Measurements from ENCODE around the gene ZMIZ2. TPM values are rescaled to one million over a fixed set of nuclear protein-coding genes. Genes with fewer than 3 reads are reported as not detected.
A peak's percentile ranks its signal among the peaks of the same experiment; 100 is the strongest.

The ZMIZ2 gene
- polyA plus RNA-seq, 1 donor (not counting 4 experiments of a cell fraction or from before 2014, with no cell fraction given): 3.2 TPM

DNA sequence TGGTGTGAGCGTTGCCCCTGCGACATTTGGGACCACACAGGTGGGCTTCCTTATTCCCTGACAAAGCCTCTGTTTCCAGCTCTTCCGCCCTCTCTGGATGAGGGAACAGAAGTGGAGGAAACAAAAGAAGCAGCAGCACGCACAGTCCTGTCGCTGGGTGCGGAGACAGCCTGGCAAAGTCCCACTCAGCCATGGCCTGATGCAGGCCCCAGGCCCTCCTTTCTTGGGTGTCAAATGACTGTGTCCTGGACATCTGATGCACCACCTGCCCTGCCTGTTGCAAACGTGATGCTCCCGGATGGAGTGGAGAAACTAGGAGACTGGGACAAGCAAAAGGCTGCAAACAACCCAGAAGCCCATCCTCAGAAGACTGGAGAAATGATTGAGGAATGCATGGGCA lies 20.7 kb downstream of the ZMIZ2 start:
- H2AFZ ChIP-seq (ENCODE audit: control insufficient read depth, low read length): no peak overlapping the region
- peak overlapping the region; percentile 7 for H3K4me2 ChIP-seq (ENCODE audit: control insufficient read depth, extremely low read depth, insufficient read depth, low read depth, low read length)
- no peaks in the 10 kb centered on the region for H3K27me3 ChIP-seq (ENCODE audit: control insufficient read depth, extremely low read depth, insufficient read depth, low read length)
- no peak for TF ChIP-seq EZH2 (IDR thresholded peaks at IDR 0.05; ENCODE audit: low read length)
- TF ChIP-seq, protein P1, sequence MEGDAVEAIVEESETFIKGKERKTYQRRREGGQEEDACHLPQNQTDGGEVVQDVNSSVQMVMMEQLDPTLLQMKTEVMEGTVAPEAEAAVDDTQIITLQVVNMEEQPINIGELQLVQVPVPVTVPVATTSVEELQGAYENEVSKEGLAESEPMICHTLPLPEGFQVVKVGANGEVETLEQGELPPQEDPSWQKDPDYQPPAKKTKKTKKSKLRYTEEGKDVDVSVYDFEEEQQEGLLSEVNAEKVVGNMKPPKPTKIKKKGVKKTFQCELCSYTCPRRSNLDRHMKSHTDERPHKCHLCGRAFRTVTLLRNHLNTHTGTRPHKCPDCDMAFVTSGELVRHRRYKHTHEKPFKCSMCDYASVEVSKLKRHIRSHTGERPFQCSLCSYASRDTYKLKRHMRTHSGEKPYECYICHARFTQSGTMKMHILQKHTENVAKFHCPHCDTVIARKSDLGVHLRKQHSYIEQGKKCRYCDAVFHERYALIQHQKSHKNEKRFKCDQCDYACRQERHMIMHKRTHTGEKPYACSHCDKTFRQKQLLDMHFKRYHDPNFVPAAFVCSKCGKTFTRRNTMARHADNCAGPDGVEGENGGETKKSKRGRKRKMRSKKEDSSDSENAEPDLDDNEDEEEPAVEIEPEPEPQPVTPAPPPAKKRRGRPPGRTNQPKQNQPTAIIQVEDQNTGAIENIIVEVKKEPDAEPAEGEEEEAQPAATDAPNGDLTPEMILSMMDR (optimal IDR thresholded peaks at IDR 0.05 in 1 of 3, IDR thresholded peaks at IDR 0.05 in 1 of 3, conservative IDR thresholded peaks at IDR 0.05 in 1 of 3; ENCODE audit: extremely low read depth in 1 of 3, insufficient read depth in 2 of 3, low read length in 3 of 3): no peak
- H3K36me3 ChIP-seq (ENCODE audit: control insufficient read depth in 2 of 2, extremely low read depth in 1 of 2, insufficient read depth in 2 of 2, low read length in 2 of 2): peaks cover 14 to 20% of the 10 kb centered on the region in 2 experiments
- dilution Hi-C loops (cut with MboI; ENCODE audit: extremely low pct_ligation_motif_present, low sequenced_read_pairs): no loop called here
- no peak overlapping the region for H3K4me3 ChIP-seq (ENCODE audit: control insufficient read depth in 2 of 3, extremely low read depth in 1 of 3, insufficient read depth in 2 of 3, low read depth in 1 of 3, low read length in 3 of 3)
- no peak for FAIRE-seq
- peaks cover 22% of the 10 kb centered on the region for H3K4me1 ChIP-seq (ENCODE audit: control insufficient read depth, extremely low read depth, insufficient read depth, low read length)
- DNase-seq (ENCODE audit: low read depth, low spot score): no peak
- no peak overlapping the region for H3K27ac ChIP-seq (ENCODE audit: control insufficient read depth, insufficient read depth, low read length)
- no peaks in the 10 kb centered on the region for H3K79me2 ChIP-seq (ENCODE audit: control insufficient read depth, insufficient read depth, low read length)
- H3K9me3 ChIP-seq (ENCODE audit: control insufficient read depth, low read depth, low read length): no peaks in the 10 kb centered on the region
- H3K9ac ChIP-seq (ENCODE audit: control insufficient read depth, extremely low read depth, insufficient read depth, low read length): no peak overlapping the region
- no peaks in the 10 kb centered on the region for H4K20me1 ChIP-seq (ENCODE audit: control insufficient read depth, extremely low read depth, insufficient read depth, low read length)
- no peaks in the 10 kb centered on the region for H3K9me1 ChIP-seq (ENCODE audit: control insufficient read depth, extremely low read depth, insufficient read depth, low read length)

- Histone ChIP-seq H3K9me1 (ENCODE audit: control insufficient read depth, extremely low read depth, insufficient read depth, low read length) (no peaks in the 10 kb centered on the region), H3K4me1 (ENCODE audit: control insufficient read depth, extremely low read depth, insufficient read depth, low read length) (peaks cover 22% of the 10 kb centered on the region), H4K20me1 (ENCODE audit: control insufficient read depth, extremely low read depth, insufficient read depth, low read length) (no peaks in the 10 kb centered on the region), H2AFZ (ENCODE audit: control insufficient read depth, low read length) (no peak overlapping the region), H3K27ac (ENCODE audit: control insufficient read depth, insufficient read depth, low read length) (no peak overlapping the region), H3K27me3 (ENCODE audit: control insufficient read depth, extremely low read depth, insufficient read depth, low read length) (no peaks in the 10 kb centered on the region), H3K4me2 (ENCODE audit: control insufficient read depth, extremely low read depth, insufficient read depth, low read depth, low read length) (peak overlapping the region; percentile 7), H3K4me3 (ENCODE audit: control insufficient read depth in 2 of 3, extremely low read depth in 1 of 3, insufficient read depth in 2 of 3, low read depth in 1 of 3, low read length in 3 of 3) (no peak overlapping the region), H3K36me3 (ENCODE audit: control insufficient read depth in 2 of 2, extremely low read depth in 1 of 2, insufficient read depth in 2 of 2, low read length in 2 of 2) (peaks cover 11 to 18% of the 10 kb centered on the region in 2 experiments), H3K9ac (ENCODE audit: control insufficient read depth, extremely low read depth, insufficient read depth, low read length) (no peak overlapping the region), H3K79me2 (ENCODE audit: control insufficient read depth, insufficient read depth, low read length) (no peaks in the 10 kb centered on the region), H3K9me3 (ENCODE audit: control insufficient read depth, low read depth, low read length) (no peaks in the 10 kb centered on the region)
- no peak for TF ChIP-seq EZH2 (IDR thresholded peaks at IDR 0.05; ENCODE audit: low read length)
- TF ChIP-seq, protein P1 (optimal IDR thresholded peaks at IDR 0.05 in 1 of 3, IDR thresholded peaks at IDR 0.05 in 1 of 3, conservative IDR thresholded peaks at IDR 0.05 in 1 of 3; ENCODE audit: extremely low read depth in 1 of 3, insufficient read depth in 2 of 3, low read length in 3 of 3): no peak
- dilution Hi-C loops (cut with MboI; ENCODE audit: extremely low pct_ligation_motif_present, low sequenced_read_pairs): no loop called here
- FAIRE-seq (peak; percentile 83), DNase-seq (ENCODE audit: low read depth, low spot score) (no peak)
Measured at GRCh38 chr7:44769776-44770294, 21.2 kb downstream of the ZMIZ2 start.

Data from keratinocyte (primary cell).